Endothelial cell of umbilical vein (primary cell): ENCODE data around the gene CHRNA5. TPM values are rescaled to one million over a fixed set of nuclear protein-coding genes. Genes with fewer than 3 reads are reported as not detected.

ENCODE experiments used
- BruUV-seq: library from RNA; stranded (reverse); fragments of 400-500 nt; replicated peaks from 2 replicates; lab custom pipeline; 2021; lab: Mats Ljungman, UMichigan
- CTCF ChIA-PET: fragments of 300-600, 350-600 bp; sonication (Branson Sonifier 250); formaldehyde crosslinking; loops from one replicate; lab custom pipeline; 2021; ENCODE audit warnings: antibody characterized with exemption, inconsistent platforms; lab: Charles Lee
- POLR2A ChIA-PET: fragments of 300-600, 350-600 bp; sonication (Branson Sonifier 250); formaldehyde crosslinking; loops from one replicate; lab custom pipeline; 2021; ENCODE audit warnings: antibody characterized with exemption, inconsistent platforms; lab: Charles Lee
- DNase-seq: peaks from one replicate; pipeline ENCODE4 v3.0.0-alpha.2; 2011; ENCODE audit warnings: low read depth, low spot score
- FAIRE-seq: peaks from 2 replicates; lab custom pipeline; 2011; peaks lifted over from hg19 to GRCh38; lab: Jason Lieb, UNC
- H2AFZ ChIP-seq: 2 replicates; pipeline ENCODE4 v1.6.0; 2012; ENCODE audit warnings: low read depth, low read length, control low read depth, inconsistent platforms
- H3K27ac ChIP-seq: 2 replicates; pipeline ENCODE4 v1.5.1; 2011; ENCODE audit warnings: low read depth, mild to moderate bottlenecking, control low read depth, low read length, moderate library complexity; ENCODE audit not compliant: insufficient read depth
- H3K27me3 ChIP-seq, 2 experiments: 2 replicates each; pipeline versions ENCODE4 v1.6.0 to v1.6.1; 2011; ENCODE audit warnings: low read length in 2 of 2, mixed read lengths in 1 of 2; ENCODE audit not compliant: control insufficient read depth in 2 of 2, insufficient read depth in 2 of 2
- H3K36me3 ChIP-seq, 2 experiments: 2 replicates in 1 of 2; 3 replicates in 1 of 2; pipeline ENCODE4 v1.5.1; 2011; ENCODE audit warnings: low read length in 2 of 2, mild to moderate bottlenecking in 1 of 2, moderate library complexity in 1 of 2; ENCODE audit not compliant: control insufficient read depth in 2 of 2, insufficient read depth in 2 of 2; ENCODE audit errors: extremely low read depth in 1 of 2
- H3K4me1 ChIP-seq: 3 replicates; pipeline ENCODE4 v1.5.1; 2011; ENCODE audit warnings: mild to moderate bottlenecking, low read length; ENCODE audit not compliant: control insufficient read depth, insufficient read depth; ENCODE audit errors: extremely low read depth
- H3K4me2 ChIP-seq: 2 replicates; pipeline ENCODE4 v1.6.1; 2011; ENCODE audit warnings: low read length, control low read depth, mixed read lengths; ENCODE audit not compliant: insufficient read depth
- H3K4me3 ChIP-seq, 3 experiments: fragments of 200-600 bp in 1 of 3; sonication (generic), shearing (Covaris generic) in 1 of 3; replicated peaks in 1 of 3; 2 replicates each; pipeline ENCODE4 v1.5.1; 2011 to 2016; ENCODE audit warnings: control low read depth in 3 of 3, low read length in 3 of 3, mild to moderate bottlenecking in 2 of 3, inconsistent platforms in 1 of 3, low read depth in 1 of 3, moderate library complexity in 1 of 3; ENCODE audit not compliant: insufficient read depth in 1 of 3
- H3K79me2 ChIP-seq: 2 replicates; pipeline ENCODE4 v1.6.0; 2012; ENCODE audit warnings: low read length, inconsistent platforms; ENCODE audit not compliant: control insufficient read depth, insufficient read depth
- H3K9ac ChIP-seq: replicated peaks from 2 replicates; pipeline ENCODE3; 2011; ENCODE audit warnings: low read length, control low read depth; ENCODE audit not compliant: insufficient read depth; ENCODE audit errors: extremely low read depth
- H3K9me1 ChIP-seq: replicated peaks from 3 replicates; pipeline ENCODE4 v1.6.0; 2011; ENCODE audit warnings: mild to moderate bottlenecking, low read length; ENCODE audit not compliant: control insufficient read depth, insufficient read depth; ENCODE audit errors: extremely low read depth
- H3K9me3 ChIP-seq: replicated peaks from 2 replicates; pipeline ENCODE4 v1.5.1; 2012; ENCODE audit warnings: low read length, inconsistent platforms; ENCODE audit not compliant: control insufficient read depth, insufficient read depth
- H4K20me1 ChIP-seq: replicated peaks from 2 replicates; pipeline ENCODE3; 2011; ENCODE audit warnings: mild to moderate bottlenecking, low read length; ENCODE audit not compliant: control insufficient read depth, insufficient read depth; ENCODE audit errors: extremely low read depth
- EZH2 ChIP-seq: IDR thresholded peaks from 2 replicates; pipeline ENCODE4 v1.6.1; 2012; ENCODE audit warnings: borderline replicate concordance, low read depth, mild to moderate bottlenecking, moderate library complexity, low read length, inconsistent platforms; ENCODE audit not compliant: severe bottlenecking
- FOS ChIP-seq: IDR thresholded peaks from 2 replicates; pipeline ENCODE4 v1.6.1; 2011; ENCODE audit warnings: mild to moderate bottlenecking, low read length, moderate library complexity, borderline replicate concordance; ENCODE audit not compliant: insufficient read depth
- GATA2 ChIP-seq: IDR thresholded peaks from 2 replicates; pipeline ENCODE4 v1.7.0; 2011; ENCODE audit warnings: low read depth, mild to moderate bottlenecking, moderate library complexity, mixed read lengths, low read length; ENCODE audit not compliant: insufficient read length, insufficient read depth
- JUN ChIP-seq: IDR thresholded peaks from 2 replicates; pipeline ENCODE4 v1.6.1; 2011; ENCODE audit warnings: borderline replicate concordance, low read depth; ENCODE audit not compliant: insufficient read length, insufficient read depth
- MYC ChIP-seq: IDR thresholded peaks from one replicate; pipeline ENCODE4 v1.6.1; 2011; ENCODE audit warnings: mild to moderate bottlenecking, low read depth, low read length
- POLR2A ChIP-seq: IDR thresholded peaks from 2 replicates; pipeline ENCODE4 v1.6.1; 2012; ENCODE audit warnings: low read depth, mild to moderate bottlenecking, control low read depth, low read length
- POLR2AphosphoS5 ChIP-seq: IDR thresholded peaks from 2 replicates; pipeline ENCODE4 v1.6.1; 2012; ENCODE audit warnings: low read depth, mild to moderate bottlenecking, control low read depth, low read length, moderate library complexity; ENCODE audit not compliant: insufficient read depth
- dilution Hi-C: fragments of 300-500 bp; cut with MboI; formaldehyde crosslinking; loops from one replicate; pipeline ENCODE4 v1.15.0; 2019; ENCODE audit warnings: low sequenced_read_pairs; ENCODE audit not compliant: extremely low pct_ligation_motif_present
- intact Hi-C: fragments of 100-400 bp; cut with micrococcal nuclease; formaldehyde crosslinking; loops from one replicate; pipeline ENCODE4 v1.10.0; 2022
- polyA plus RNA-seq, 4 experiments: library from polyadenylated mRNA; depleted of rRNA in 3 of 4; stranded (reverse) in 3 of 4; unstranded in 1 of 4; fragments of >200 nt; gene quantifications; 2 replicates each; pipeline versions ENCODE4 v1.2.1 to v1.2.3, GENCODE V29; 2011 to 2012; ENCODE audit warnings: missing spikeins in 1 of 4
- total RNA-seq: library from RNA; stranded (reverse); gene quantifications from 2 replicates; pipeline ENCODE4 v1.2.3, GENCODE V29; 2021
- TF ChIP-seq, protein P1 (sequence below): IDR thresholded peaks from 2 replicates; pipeline ENCODE4 v1.6.1; 2011; ENCODE audit not compliant: insufficient read depth, insufficient read length

Gene CHRNA5
- total and polyA plus RNA-seq, 2 donors (not counting 3 experiments of a cell fraction or from before 2014, with no cell fraction given) = 6.4 to 12.7 TPM

DNA sequence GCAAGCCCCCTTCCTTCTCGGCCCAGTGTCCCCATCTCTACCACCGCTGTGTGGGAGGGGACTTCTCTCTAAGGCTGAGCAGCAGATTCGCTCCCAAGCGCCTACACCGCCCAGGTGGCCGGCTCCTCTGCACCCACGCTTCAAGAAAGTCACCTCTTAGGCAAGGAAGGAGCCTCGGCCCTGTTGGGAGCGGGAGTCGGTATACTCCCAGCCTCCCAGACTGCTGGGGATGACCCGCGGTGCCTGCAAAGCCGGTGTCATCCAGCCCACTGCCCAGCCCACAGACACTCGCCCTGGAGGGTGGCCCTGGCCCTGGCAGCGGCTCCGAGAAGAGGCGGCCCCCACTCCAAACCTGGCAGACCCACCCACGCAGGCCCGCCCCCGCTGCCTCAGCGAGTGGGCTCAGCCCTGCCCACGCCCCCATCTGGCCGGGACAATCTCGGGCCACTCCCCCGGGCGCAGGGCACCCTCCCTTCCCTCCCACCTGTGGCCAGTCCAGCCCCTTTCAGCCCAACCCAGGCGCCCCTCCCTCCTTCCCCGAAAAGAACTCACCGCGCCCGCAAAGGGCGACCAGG, 75.3 kb downstream of the CHRNA5 start:
- Histone ChIP-seq H3K4me1 (peaks cover 2% of the 10 kb centered on the region), H3K4me3 (peak overlapping the region; percentile 23 to 33 (median 27)), H3K79me2 (no peaks in the 10 kb centered on the region), H3K9me3 (no peaks in the 10 kb centered on the region), H3K27me3 (peaks cover 0 to under 1% of the 10 kb centered on the region in 2 experiments), H3K9ac (no peak overlapping the region), H4K20me1 (no peaks in the 10 kb centered on the region), H3K27ac (no peak overlapping the region), H2AFZ (peak overlapping the region; percentile 98), H3K9me1 (no peaks in the 10 kb centered on the region), H3K4me2 (peak overlapping the region; percentile 71), H3K36me3 (no peaks in the 10 kb centered on the region)
- DNase-seq = no peak
- BruUV-seq = no TSS peak
- dilution Hi-C loops = no loop called here
- CTCF ChIA-PET = interaction anchor here (1.1 to 3.1 kb wide), 3 partner anchors 69 to 99 kb away, joined by 3 to 29 read pairs (median 23); no protein-coding TSS in a partner anchor
- intact Hi-C loops = no loop called here
- no peak for FAIRE-seq
- TF ChIP-seq FOS (no peak), EZH2 (no peak), JUN (no peak), POLR2A (no peak), GATA2 (no peak), POLR2AphosphoS5 (no peak), MYC (no peak)
- POLR2A ChIA-PET = no interaction called here

DNA sequence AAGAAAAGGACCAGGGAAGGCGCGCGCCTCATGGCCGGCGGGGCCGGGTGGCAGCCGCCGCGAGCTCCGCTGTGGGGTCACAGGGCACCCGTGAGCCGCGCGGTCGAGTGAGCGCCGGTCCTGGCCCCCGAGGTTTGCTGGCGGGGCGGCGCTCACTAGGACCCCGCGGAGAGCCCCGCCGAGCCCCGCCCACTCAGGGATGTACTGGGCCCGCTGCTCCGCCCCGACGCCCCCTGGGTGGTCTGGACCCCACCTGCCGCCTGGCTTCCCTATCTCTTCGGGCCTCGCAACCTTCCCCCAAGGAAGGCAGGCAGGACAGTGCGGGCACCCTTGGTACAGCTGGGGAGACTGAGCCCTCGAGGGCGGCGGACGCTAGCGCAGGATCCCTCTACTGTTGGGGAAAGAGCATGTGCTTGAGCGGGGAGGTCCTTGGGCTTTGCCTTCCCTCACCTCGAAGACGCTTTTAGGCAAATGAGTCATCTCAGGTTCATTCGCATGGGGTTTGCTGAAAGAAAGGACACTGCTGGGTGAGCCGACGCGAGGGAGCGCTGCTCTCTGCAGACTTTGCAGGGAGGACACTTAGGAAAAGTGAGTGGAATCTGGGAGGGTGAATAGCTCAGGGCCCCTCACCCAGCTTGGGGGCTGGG, 75.9 kb downstream of the CHRNA5 start, which contains the start of gene CHRNB4:
Gene CHRNB4, minus strand, starts transcription at position 109 of the 647 bp plus-strand sequence. Its CDS starts 77 bp downstream, at position 32.
- peak within 1 kb of the TSS; percentile 98 for H2AFZ ChIP-seq
- intact Hi-C loops (no loop called here), dilution Hi-C loops (no loop called here)
- no peaks in the 10 kb centered on the region for H4K20me1 ChIP-seq
- BruUV-seq = no TSS peak
- POLR2A ChIA-PET = no interaction called here
- no peak within 1 kb of the TSS for H3K27ac ChIP-seq
- H3K36me3 ChIP-seq = no peaks in the 10 kb centered on the region
- no peaks in the 10 kb centered on the region for H3K9me1 ChIP-seq
- DNase-seq (peak; percentile 9), FAIRE-seq (no peak)
- H3K4me2 ChIP-seq = peak within 1 kb of the TSS; percentile 71
- peak within 1 kb of the TSS; percentile 23 to 33 (median 27) for H3K4me3 ChIP-seq
- no peak within 1 kb of the TSS for H3K9ac ChIP-seq
- CTCF ChIA-PET = interaction anchor here (1.1 kb wide), 1 partner anchor 69 kb away, joined by 3 read pairs; no protein-coding TSS in a partner anchor
- no peaks in the 10 kb centered on the region for H3K9me3 ChIP-seq
- H3K4me1 ChIP-seq = peaks cover 2% of the 10 kb centered on the region
- H3K79me2 ChIP-seq = no peaks in the 10 kb centered on the region
- H3K27me3 ChIP-seq = no peaks in the 10 kb centered on the region
- TF ChIP-seq EZH2 (peak; percentile 54), POLR2AphosphoS5 (no peak), JUN (no peak), FOS (no peak)
- TF ChIP-seq, protein P1, sequence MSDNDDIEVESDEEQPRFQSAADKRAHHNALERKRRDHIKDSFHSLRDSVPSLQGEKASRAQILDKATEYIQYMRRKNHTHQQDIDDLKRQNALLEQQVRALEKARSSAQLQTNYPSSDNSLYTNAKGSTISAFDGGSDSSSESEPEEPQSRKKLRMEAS = peak; percentile 14
